Memory B cell (primary cell): ENCODE data around the gene PSMD12.
A peak's percentile ranks its signal among the peaks of the same experiment; 100 is the strongest.
"Not testable (repeated sequence)": the region's sequence is repeated elsewhere in the genome, so short reads cannot be mapped to it uniquely, and the experiment has no call there.

Source experiments
- ATAC-seq: fragments of 150-1000 bp; cut with Tn5 transposase; 2 replicates; pipeline ENCODE4 v1.10.0; 2021; ENCODE audit warnings: low read depth, mild to moderate bottlenecking, moderate library complexity
- DNase-seq, 2 donors: peaks; one replicate each; pipeline ENCODE4 v3.0.0; 2022; ENCODE audit warnings: low spot score in 2 of 2
- H3K27ac Mint-ChIP-seq: one replicate; pipeline ENCODE4 v1.8.0; 2022; ENCODE audit warnings: mild to moderate bottlenecking, moderate library complexity, mixed read lengths
- H3K27me3 Mint-ChIP-seq: one replicate; pipeline ENCODE4 v1.8.0; 2022; ENCODE audit warnings: mixed read lengths
- H3K36me3 Mint-ChIP-seq: one replicate; pipeline ENCODE4 v1.8.0; 2022; ENCODE audit warnings: mild to moderate bottlenecking, mixed read lengths
- H3K4me1 Mint-ChIP-seq: one replicate; pipeline ENCODE4 v1.8.0; 2022; ENCODE audit warnings: mixed read lengths
- H3K4me3 Mint-ChIP-seq: one replicate; pipeline ENCODE4 v1.8.0; 2022; ENCODE audit warnings: mild to moderate bottlenecking, moderate library complexity, mixed read lengths
- H3K9me3 Mint-ChIP-seq: one replicate; pipeline ENCODE4 v1.8.0; 2022; ENCODE audit warnings: mixed read lengths

The PSMD12 gene

GRCh38 chr17:67399676-67400075, 33.3 kb upstream of the PSMD12 start:
- DNase-seq (no peak), ATAC-seq (no peak)
- peaks cover 2% of the 10 kb centered on the region for H3K4me1 Mint-ChIP-seq
- H3K27ac Mint-ChIP-seq: no peak overlapping the region
- H3K9me3 Mint-ChIP-seq: no peaks in the 10 kb centered on the region
- H3K36me3 Mint-ChIP-seq: no peaks in the 10 kb centered on the region
- no peaks in the 10 kb centered on the region for H3K27me3 Mint-ChIP-seq
- no peak overlapping the region for H3K4me3 Mint-ChIP-seq

DNA sequence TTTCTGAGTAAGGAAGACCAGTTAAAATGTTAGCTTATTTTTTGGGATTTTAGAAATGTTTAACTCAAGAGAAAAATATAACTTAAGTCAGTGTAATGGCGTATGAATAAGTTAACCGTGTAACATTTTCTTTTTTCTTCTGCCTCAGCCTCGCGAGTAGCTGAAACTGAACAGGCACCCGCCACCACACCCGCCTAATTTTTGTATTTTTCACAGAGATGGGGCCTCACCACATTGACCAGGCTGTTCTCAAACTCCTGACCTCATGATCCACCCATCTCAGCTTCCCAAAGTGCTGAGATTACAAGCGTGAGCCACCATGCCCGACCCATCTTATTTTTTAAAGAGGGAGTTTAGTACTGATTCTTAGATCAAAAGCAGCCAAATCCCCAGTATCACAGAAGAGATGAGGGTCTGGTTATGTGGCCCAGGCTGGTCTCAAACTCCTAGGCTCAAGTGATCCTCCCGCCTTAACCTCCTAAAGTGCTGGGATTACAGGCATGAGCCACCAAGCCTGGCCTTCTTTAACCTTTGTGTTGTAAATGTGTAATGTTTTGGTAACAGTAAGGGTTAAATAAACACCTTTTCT, 27.5 kb upstream of the PSMD12 start:
- no peak overlapping the region for H3K4me3 Mint-ChIP-seq
- DNase-seq: no peak
- ATAC-seq: no peak
- peaks cover 9% of the 10 kb centered on the region for H3K4me1 Mint-ChIP-seq
- H3K9me3 Mint-ChIP-seq: no peaks in the 10 kb centered on the region
- no peak overlapping the region for H3K27ac Mint-ChIP-seq
- H3K27me3 Mint-ChIP-seq: no peaks in the 10 kb centered on the region
- H3K36me3 Mint-ChIP-seq: no peaks in the 10 kb centered on the region

GRCh38 chr17:67392111-67392510, 25.7 kb upstream of the PSMD12 start:
- Mint-ChIP-seq H3K4me3 (no peak overlapping the region), H3K36me3 (no peaks in the 10 kb centered on the region), H3K27me3 (no peaks in the 10 kb centered on the region), H3K27ac (no peak overlapping the region), H3K9me3 (no peaks in the 10 kb centered on the region), H3K4me1 (peaks cover 12% of the 10 kb centered on the region)
- no peak for DNase-seq
- no peak for ATAC-seq

- ATAC-seq (no peak), DNase-seq (no peak)
- H3K27me3 Mint-ChIP-seq: no peaks in the 10 kb centered on the region
- no peaks in the 10 kb centered on the region for H3K36me3 Mint-ChIP-seq
- peaks cover 12% of the 10 kb centered on the region for H3K4me1 Mint-ChIP-seq
- H3K27ac Mint-ChIP-seq: no peak overlapping the region
- H3K4me3 Mint-ChIP-seq: no peak overlapping the region
- H3K9me3 Mint-ChIP-seq: no peaks in the 10 kb centered on the region
Observed at GRCh38 chr17:67390646-67391361, 24.4 kb upstream of the PSMD12 start.

DNA sequence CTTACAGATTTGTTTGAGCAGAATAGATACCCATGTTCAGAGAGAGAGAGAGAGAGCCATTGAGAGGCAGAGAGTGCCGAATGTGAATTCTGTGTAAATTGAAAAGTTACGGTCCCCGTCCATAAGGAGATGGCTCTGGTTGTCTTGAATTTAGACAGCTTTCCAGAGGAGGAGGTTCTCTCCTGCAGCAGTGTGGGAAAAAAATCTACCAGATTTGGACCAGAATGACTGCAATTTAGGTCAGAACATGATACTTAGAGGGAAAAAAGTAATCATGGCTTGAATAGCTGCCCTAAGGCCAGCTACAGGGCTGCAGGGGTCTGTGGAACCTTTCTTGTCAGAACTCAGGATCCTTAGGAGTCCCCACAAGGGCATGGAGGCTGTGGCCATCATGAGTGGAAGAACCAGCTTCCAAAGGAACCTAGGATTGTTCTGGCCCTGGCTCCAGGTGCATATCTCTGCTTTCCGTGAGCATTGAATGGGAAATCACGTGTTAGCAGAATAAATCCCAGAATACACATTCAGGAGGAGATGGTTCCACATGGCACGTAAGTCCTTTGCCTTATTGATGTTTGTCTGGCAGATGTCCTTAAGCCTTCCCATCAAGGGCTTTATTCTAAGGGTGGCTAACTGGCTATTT, 23.7 kb upstream of the PSMD12 start:
- Mint-ChIP-seq H3K27ac (no peak overlapping the region), H3K36me3 (no peaks in the 10 kb centered on the region), H3K9me3 (no peaks in the 10 kb centered on the region), H3K27me3 (no peaks in the 10 kb centered on the region), H3K4me3 (no peak overlapping the region), H3K4me1 (peaks cover 12% of the 10 kb centered on the region)
- DNase-seq (no peak), ATAC-seq (no peak)

DNA sequence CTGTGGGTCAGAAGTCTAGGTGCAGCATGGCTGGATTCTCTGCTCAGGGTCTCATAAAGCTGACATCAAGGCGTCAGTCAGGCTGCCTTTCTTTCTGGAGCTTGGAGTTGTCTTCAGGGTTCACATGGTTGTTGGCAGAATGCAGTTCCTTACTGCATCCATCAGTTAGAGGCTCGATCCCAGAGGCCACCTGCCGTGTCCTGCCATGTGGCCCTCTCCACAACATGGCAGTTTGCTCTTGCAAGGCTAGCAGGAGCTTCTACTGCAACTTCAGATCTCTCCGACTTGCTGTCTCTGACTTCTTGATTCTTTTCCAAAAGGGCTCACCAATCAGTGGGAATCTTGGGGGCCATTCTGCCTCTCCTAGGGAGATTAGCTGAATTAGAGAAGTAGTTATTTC, 22.6 kb upstream of the PSMD12 start:
- H3K27ac Mint-ChIP-seq: no peak overlapping the region
- DNase-seq: no peak
- no peak overlapping the region for H3K4me3 Mint-ChIP-seq
- H3K4me1 Mint-ChIP-seq: peaks cover 12% of the 10 kb centered on the region
- no peaks in the 10 kb centered on the region for H3K36me3 Mint-ChIP-seq
- no peak for ATAC-seq
- no peaks in the 10 kb centered on the region for H3K27me3 Mint-ChIP-seq
- no peaks in the 10 kb centered on the region for H3K9me3 Mint-ChIP-seq

DNA sequence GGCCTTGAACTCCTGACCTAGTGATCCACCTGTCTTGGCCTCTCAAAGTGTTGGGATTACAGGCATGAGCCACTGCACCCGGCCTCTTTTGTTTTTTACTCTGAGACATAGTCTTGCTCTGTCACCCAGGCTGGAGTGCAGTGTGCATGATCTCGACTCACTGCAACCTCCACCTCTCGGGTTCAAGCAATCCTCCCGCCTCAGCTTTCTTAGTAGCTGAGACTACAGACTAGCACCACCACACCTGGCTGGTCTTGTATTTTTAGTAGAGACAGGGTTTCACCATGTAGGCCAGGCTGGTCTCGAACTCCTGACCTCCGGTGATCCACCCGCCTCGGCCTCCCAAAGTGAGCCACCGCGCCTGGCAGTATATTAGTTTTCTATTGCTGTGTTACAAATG, 22.2 kb upstream of the PSMD12 start:
- not testable (repeated sequence) for DNase-seq, H3K27ac Mint-ChIP-seq, ATAC-seq

DNA sequence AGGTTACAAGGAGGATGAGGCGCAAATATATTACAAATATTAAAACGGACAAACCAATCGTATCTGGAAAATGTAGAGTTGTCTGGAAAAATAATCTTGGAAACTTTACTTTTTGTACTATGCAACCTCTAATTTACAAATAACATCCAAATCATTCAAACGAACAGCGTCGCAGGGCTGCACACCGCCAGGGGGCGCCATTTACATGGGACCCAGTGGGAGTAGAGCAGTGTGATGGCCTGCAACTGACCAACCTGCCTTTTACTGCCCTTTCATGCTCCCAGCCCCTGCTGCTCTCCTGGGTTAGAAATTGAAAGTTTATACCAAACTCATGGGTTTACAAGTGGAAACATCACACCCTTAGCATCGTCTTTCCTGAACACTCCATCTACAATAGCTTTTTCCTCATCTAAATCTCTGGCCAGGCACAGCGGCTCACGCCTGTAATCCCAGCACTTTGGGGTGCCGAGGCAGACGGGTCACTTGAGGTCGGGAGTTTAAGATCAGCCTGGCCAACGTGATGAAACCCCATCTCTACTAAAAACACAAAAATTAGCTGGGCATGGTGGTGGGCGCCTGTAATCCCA, 20.7 kb upstream of the PSMD12 start:
- DNase-seq (no peak), ATAC-seq (no peak)
- Mint-ChIP-seq H3K4me3 (no peak overlapping the region), H3K9me3 (no peaks in the 10 kb centered on the region), H3K27ac (no peak overlapping the region), H3K27me3 (no peaks in the 10 kb centered on the region), H3K36me3 (no peaks in the 10 kb centered on the region), H3K4me1 (peaks cover 12% of the 10 kb centered on the region)

More for the DNA sequence above, 22.2 kb upstream of the PSMD12 start:
- H3K36me3 Mint-ChIP-seq, H3K27me3 Mint-ChIP-seq, H3K4me3 Mint-ChIP-seq, H3K9me3 Mint-ChIP-seq: not testable (repeated sequence)
- H3K4me1 Mint-ChIP-seq: peaks cover 12% of the 10 kb centered on the region

GRCh38 chr17:67385122-67385988, 19.0 kb upstream of the PSMD12 start:
- Mint-ChIP-seq H3K9me3 (no peaks in the 10 kb centered on the region), H3K4me3 (no peak overlapping the region), H3K27me3 (no peaks in the 10 kb centered on the region), H3K36me3 (no peaks in the 10 kb centered on the region), H3K27ac (no peak overlapping the region), H3K4me1 (peaks cover 7% of the 10 kb centered on the region)
- no peak for DNase-seq
- ATAC-seq: no peak

DNA sequence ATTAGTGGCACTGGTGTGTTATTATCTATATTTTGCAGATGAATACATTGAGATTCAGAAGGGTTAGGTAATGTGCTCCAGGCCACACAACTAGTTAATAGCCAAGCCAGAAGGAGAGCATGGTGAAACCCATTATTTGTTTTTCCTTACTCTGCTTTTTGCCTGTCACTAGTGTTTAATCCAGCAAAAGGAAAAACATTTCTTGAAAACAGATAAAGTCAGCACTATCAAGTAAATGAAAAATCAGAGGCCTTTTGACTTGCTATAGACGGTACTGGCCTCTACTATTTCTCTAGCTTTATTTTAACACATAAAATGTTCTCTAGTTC, 15.5 kb upstream of the PSMD12 start:
- Mint-ChIP-seq H3K4me3 (no peak overlapping the region), H3K36me3 (no peaks in the 10 kb centered on the region), H3K9me3 (no peaks in the 10 kb centered on the region), H3K27me3 (no peaks in the 10 kb centered on the region), H3K4me1 (peaks cover 12% of the 10 kb centered on the region), H3K27ac (peak overlapping the region; percentile 39)
- no peak for DNase-seq
- no peak for ATAC-seq

GRCh38 chr17:67379251-67379630, 12.9 kb upstream of the PSMD12 start:
- H3K36me3 Mint-ChIP-seq: no peaks in the 10 kb centered on the region
- peaks cover 22% of the 10 kb centered on the region for H3K4me1 Mint-ChIP-seq
- peak overlapping the region; percentile 12 for H3K27ac Mint-ChIP-seq
- H3K9me3 Mint-ChIP-seq: no peaks in the 10 kb centered on the region
- H3K27me3 Mint-ChIP-seq: no peaks in the 10 kb centered on the region
- peak overlapping the region; percentile 89 for H3K4me3 Mint-ChIP-seq
- no peak for ATAC-seq
- no peak for DNase-seq

- H3K4me1 Mint-ChIP-seq: peaks cover 22% of the 10 kb centered on the region
- H3K27ac Mint-ChIP-seq: peak overlapping the region; percentile 12
- DNase-seq (peak; percentile 68 to 80), ATAC-seq (peak; percentile 34)
- no peaks in the 10 kb centered on the region for H3K9me3 Mint-ChIP-seq
- H3K27me3 Mint-ChIP-seq: no peaks in the 10 kb centered on the region
- no peaks in the 10 kb centered on the region for H3K36me3 Mint-ChIP-seq
- peak overlapping the region; percentile 89 for H3K4me3 Mint-ChIP-seq
Observed at GRCh38 chr17:67378454-67379250, 12.3 kb upstream of the PSMD12 start.
